ENCODE measurements around the gene NUP85. TPM values are rescaled to one million over a fixed set of nuclear protein-coding genes. Genes with fewer than 3 reads are reported as not detected.
A peak's percentile ranks its signal among the peaks of the same experiment; 100 is the strongest.

Gene NUP85
- total RNA-seq, 1 donor from 2014 or later: 83.9 TPM

DNA sequence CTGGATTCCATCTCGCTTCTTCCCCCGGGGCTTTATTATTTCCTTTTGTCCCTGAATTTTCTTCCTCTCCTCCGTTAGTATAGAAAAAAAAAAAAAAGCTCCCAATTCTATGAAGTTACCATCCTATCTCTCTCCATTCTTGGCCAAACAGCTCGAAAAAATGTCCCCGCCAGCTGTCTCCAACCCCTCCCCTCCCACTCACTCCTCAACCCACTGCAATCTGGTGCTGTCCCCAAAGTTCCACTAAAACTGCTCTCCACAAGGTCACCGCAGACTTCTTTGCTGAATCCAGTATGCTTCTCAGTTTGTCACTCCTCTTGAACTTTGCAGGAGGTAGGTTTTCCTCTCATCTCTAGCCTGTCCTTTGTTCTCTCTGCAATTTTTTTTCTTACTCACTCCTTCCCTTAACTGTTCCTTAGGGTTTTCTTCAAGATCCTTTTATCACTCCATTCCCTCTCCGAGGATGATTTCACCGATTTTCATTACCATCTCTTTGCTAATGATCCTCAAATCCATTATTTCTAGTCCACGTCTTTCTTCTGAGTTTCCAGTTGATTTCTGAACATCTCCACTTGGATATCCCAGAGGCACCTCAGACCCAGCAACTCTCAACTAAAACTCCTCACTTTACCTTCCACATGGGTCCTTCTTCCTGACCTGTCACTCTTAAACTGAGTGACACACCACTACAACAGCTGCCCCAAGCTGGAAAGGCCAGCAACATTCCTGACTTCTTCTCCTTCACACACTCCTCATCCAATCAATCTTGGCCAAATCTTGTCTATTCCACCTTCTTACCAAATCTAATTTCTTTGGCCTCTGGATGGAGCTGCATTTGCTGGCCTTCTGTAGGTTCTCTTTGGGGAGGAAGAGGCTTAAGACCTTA is 21.2 kb upstream of the NUP85 start:
- no peak for DNase-seq (ENCODE audit: low spot score)
- peak overlapping the region; percentile 91 for H3K4me3 Mint-ChIP-seq (ENCODE audit: unreplicated experiment)
- no peaks in the 10 kb centered on the region for H3K9me3 Mint-ChIP-seq (ENCODE audit: unreplicated experiment)
- TF ChIP-seq, protein P1, sequence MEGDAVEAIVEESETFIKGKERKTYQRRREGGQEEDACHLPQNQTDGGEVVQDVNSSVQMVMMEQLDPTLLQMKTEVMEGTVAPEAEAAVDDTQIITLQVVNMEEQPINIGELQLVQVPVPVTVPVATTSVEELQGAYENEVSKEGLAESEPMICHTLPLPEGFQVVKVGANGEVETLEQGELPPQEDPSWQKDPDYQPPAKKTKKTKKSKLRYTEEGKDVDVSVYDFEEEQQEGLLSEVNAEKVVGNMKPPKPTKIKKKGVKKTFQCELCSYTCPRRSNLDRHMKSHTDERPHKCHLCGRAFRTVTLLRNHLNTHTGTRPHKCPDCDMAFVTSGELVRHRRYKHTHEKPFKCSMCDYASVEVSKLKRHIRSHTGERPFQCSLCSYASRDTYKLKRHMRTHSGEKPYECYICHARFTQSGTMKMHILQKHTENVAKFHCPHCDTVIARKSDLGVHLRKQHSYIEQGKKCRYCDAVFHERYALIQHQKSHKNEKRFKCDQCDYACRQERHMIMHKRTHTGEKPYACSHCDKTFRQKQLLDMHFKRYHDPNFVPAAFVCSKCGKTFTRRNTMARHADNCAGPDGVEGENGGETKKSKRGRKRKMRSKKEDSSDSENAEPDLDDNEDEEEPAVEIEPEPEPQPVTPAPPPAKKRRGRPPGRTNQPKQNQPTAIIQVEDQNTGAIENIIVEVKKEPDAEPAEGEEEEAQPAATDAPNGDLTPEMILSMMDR (IDR thresholded peaks at IDR 0.05; ENCODE audit: unreplicated experiment): no peak
- H3K4me1 Mint-ChIP-seq (ENCODE audit: unreplicated experiment): peaks cover 25% of the 10 kb centered on the region
- H3K27me3 Mint-ChIP-seq (ENCODE audit: unreplicated experiment): peaks cover 14% of the 10 kb centered on the region
- H3K36me3 Mint-ChIP-seq (ENCODE audit: low read depth, unreplicated experiment): peaks cover 26% of the 10 kb centered on the region
- H3K27ac Mint-ChIP-seq (ENCODE audit: unreplicated experiment): peak overlapping the region; percentile 87

DNA sequence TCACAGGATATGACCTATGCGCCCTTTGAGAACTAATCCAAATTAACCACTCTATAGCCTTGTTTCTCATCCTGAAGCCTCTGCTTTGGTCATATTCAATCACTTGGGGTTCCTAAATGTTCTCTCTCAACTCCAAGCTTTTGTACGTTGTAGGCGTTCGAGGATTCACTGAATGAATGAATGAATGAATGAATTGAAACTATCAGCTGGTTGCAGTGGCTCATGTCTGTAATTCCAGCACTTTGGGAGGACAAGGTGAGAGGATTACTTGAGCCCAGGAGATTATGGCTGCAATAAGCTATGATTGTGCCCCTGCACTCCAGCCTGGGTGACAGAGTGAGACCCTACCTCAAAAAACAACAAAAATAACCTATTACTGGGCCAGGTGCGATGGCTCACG is 16.9 kb upstream of the NUP85 start:
- H3K9me3 Mint-ChIP-seq (ENCODE audit: unreplicated experiment): no peaks in the 10 kb centered on the region
- peaks cover 8% of the 10 kb centered on the region for H3K27me3 Mint-ChIP-seq (ENCODE audit: unreplicated experiment)
- H3K4me3 Mint-ChIP-seq (ENCODE audit: unreplicated experiment): no peak overlapping the region
- TF ChIP-seq, protein P1 (IDR thresholded peaks at IDR 0.05; ENCODE audit: unreplicated experiment): no peak
- peaks cover 11% of the 10 kb centered on the region for H3K36me3 Mint-ChIP-seq (ENCODE audit: low read depth, unreplicated experiment)
- H3K27ac Mint-ChIP-seq (ENCODE audit: unreplicated experiment): no peak overlapping the region
- DNase-seq (ENCODE audit: low spot score): no peak
- H3K4me1 Mint-ChIP-seq (ENCODE audit: unreplicated experiment): peaks cover 10% of the 10 kb centered on the region

DNA sequence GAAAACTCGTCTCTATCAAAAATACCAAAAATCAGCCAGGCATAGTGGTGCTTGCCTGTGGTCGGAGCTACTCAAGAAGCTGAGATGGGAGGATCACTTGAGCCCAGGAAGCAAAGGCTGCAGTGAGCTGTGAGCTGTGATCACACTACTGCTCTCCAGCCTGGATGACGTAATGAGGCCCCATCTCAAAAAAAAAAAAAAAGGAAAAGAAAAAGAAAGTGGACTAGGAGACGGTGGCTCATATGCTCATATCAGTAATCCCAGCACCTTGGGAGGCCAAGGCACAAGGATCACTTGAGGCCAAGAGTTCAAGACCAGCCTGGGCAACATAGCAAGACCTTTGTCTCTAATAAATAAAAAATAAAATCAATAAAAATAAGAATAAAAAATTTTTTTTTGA is 13.9 kb upstream of the NUP85 start:
- DNase-seq (ENCODE audit: low spot score): no peak

DNA sequence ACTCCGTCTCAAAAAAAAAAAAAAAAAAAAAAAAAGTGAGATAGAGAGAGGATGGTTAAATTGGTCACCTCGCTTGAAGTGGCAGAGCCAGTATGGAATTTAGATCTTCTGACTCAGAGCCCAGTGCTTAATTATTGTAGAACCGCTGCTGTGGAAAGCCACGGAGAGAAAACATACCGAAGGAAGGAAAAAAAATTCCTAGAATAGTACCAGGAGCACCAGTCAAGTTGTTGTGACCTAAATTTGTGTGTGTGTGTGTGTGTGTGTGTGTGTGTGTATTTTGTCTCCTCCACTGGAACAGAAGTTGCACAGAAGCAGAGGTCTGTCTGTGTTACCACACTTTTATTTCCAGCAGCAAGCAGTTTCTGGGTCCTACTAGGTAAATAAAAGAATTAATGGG is 10.6 kb upstream of the NUP85 start:
- Mint-ChIP-seq H3K4me3 (ENCODE audit: unreplicated experiment) (no peak overlapping the region), H3K9me3 (ENCODE audit: unreplicated experiment) (no peaks in the 10 kb centered on the region), H3K36me3 (ENCODE audit: low read depth, unreplicated experiment) (no peaks in the 10 kb centered on the region), H3K27me3 (ENCODE audit: unreplicated experiment) (peaks cover 3% of the 10 kb centered on the region), H3K4me1 (ENCODE audit: unreplicated experiment) (no peaks in the 10 kb centered on the region), H3K27ac (ENCODE audit: unreplicated experiment) (no peak overlapping the region)
- DNase-seq (ENCODE audit: low spot score): no peak
- TF ChIP-seq, protein P1 (IDR thresholded peaks at IDR 0.05; ENCODE audit: unreplicated experiment): no peak

More for the DNA sequence above, 13.9 kb upstream of the NUP85 start:
- Mint-ChIP-seq H3K36me3 (ENCODE audit: low read depth, unreplicated experiment) (no peaks in the 10 kb centered on the region), H3K4me1 (ENCODE audit: unreplicated experiment) (no peaks in the 10 kb centered on the region), H3K27ac (ENCODE audit: unreplicated experiment) (no peak overlapping the region), H3K27me3 (ENCODE audit: unreplicated experiment) (no peaks in the 10 kb centered on the region), H3K9me3 (ENCODE audit: unreplicated experiment) (no peaks in the 10 kb centered on the region), H3K4me3 (ENCODE audit: unreplicated experiment) (no peak overlapping the region)
- TF ChIP-seq, protein P1 (IDR thresholded peaks at IDR 0.05; ENCODE audit: unreplicated experiment): no peak

Data from endothelial cell (in vitro differentiated cells).